SK-N-SH (cell line): ENCODE data around the gene SARS2. TPM values are rescaled to one million over a fixed set of nuclear protein-coding genes. Genes with fewer than 3 reads are reported as not detected.
"Not testable (repeated sequence)": the region's sequence is repeated elsewhere in the genome, so short reads cannot be mapped to it uniquely, and the experiment has no call there.

Source experiments
- CTCF ChIA-PET: fragments of 300-600, 350-600 bp; formaldehyde crosslinking; extraction: SDS; loops from one replicate; lab custom pipeline; 2021; lab: Yijun Ruan, JAX
- POLR2A ChIA-PET: fragments of 350-600 bp; sonication (Branson Sonifier 250); formaldehyde crosslinking; extraction: SDS; loops from one replicate; lab custom pipeline; 2020; ENCODE audit warnings: antibody characterized with exemption, inconsistent platforms; lab: Yijun Ruan, JAX
- DNase-seq: peaks from one replicate; pipeline ENCODE4 v3.0.0; 2012
- H2AFZ ChIP-seq: fragments of 200-600 bp; sonication (generic); 2 replicates; pipeline ENCODE4 v1.8.1; 2016; ENCODE audit warnings: antibody characterized with exemption, mild to moderate bottlenecking, low read depth
- H3F3A ChIP-seq: fragments of 200-600 bp; sonication (generic); replicated peaks from 2 replicates; pipeline ENCODE3; 2016; ENCODE audit warnings: antibody characterized with exemption, mild to moderate bottlenecking; ENCODE audit not compliant: insufficient read depth
- H3K27ac ChIP-seq, 2 experiments: fragments of 200-500 bp in 1 of 2; fragments of 200-600 bp in 1 of 2; sonication (Bioruptor generic) in 1 of 2; sonication (generic), shearing (Covaris generic) in 1 of 2; 2 replicates each; pipeline versions ENCODE4 v1.5.1 to v1.6.1; 2014 to 2016; ENCODE audit warnings: low read depth in 2 of 2, inconsistent platforms in 1 of 2, low read length in 1 of 2, mild to moderate bottlenecking in 1 of 2, mixed read lengths in 1 of 2
- H3K27me3 ChIP-seq: fragments of 200-600 bp; sonication (generic), shearing (Covaris generic); 2 replicates; pipeline ENCODE4 v1.6.1; 2016; ENCODE audit warnings: mixed run types; ENCODE audit not compliant: insufficient read depth
- H3K36me3 ChIP-seq, 2 experiments: fragments of 200-500 bp in 1 of 2; fragments of 200-600 bp in 1 of 2; sonication (Bioruptor generic) in 1 of 2; sonication (generic) in 1 of 2; replicated peaks in 1 of 2; 2 replicates each; pipeline versions ENCODE3 to v1.5.1; 2014 to 2016; ENCODE audit warnings: low read length in 1 of 2, mild to moderate bottlenecking in 1 of 2; ENCODE audit not compliant: insufficient read depth in 2 of 2, control insufficient read depth in 1 of 2
- H3K4me1 ChIP-seq, 2 experiments: fragments of 200-500 bp in 1 of 2; fragments of 200-600 bp in 1 of 2; sonication (Bioruptor generic) in 1 of 2; sonication (generic), shearing (Covaris generic) in 1 of 2; 2 replicates each; pipeline versions ENCODE4 v1.5.1 to v1.6.1; 2014 to 2016; ENCODE audit warnings: low read depth in 1 of 2, low read length in 1 of 2, mixed run types in 1 of 2; ENCODE audit not compliant: insufficient read depth in 2 of 2, control insufficient read depth in 1 of 2
- H3K4me2 ChIP-seq: fragments of 200-600 bp; sonication (generic), shearing (Covaris generic); 2 replicates; pipeline ENCODE4 v1.6.1; 2017; ENCODE audit warnings: mixed run types
- H3K4me3 ChIP-seq, 2 experiments: fragments of 200-500 bp in 1 of 2; fragments of 200-600 bp in 1 of 2; sonication (Bioruptor generic) in 1 of 2; sonication (generic), shearing (Covaris generic) in 1 of 2; 2 replicates each; pipeline versions ENCODE4 v1.5.1 to v1.8.1; 2014 to 2016; ENCODE audit warnings: low read depth in 2 of 2, inconsistent platforms in 1 of 2, low read length in 1 of 2, mild to moderate bottlenecking in 1 of 2, mixed read lengths in 1 of 2, moderate library complexity in 1 of 2
- H3K79me2 ChIP-seq: fragments of 200-600 bp; sonication (generic); 2 replicates; pipeline ENCODE4 v1.8.1; 2017; ENCODE audit warnings: mild to moderate bottlenecking; ENCODE audit not compliant: insufficient read depth
- H3K9ac ChIP-seq: fragments of 200-600 bp; sonication (generic); 2 replicates; pipeline ENCODE4 v1.6.1; 2017; ENCODE audit warnings: mixed run types
- H3K9me2 ChIP-seq: fragments of 200-600 bp; sonication (generic); 2 replicates; pipeline ENCODE4 v1.6.1; 2017; ENCODE audit warnings: mixed run types
- H3K9me3 ChIP-seq: fragments of 200-600 bp; sonication (generic); 2 replicates; pipeline ENCODE4 v1.6.1; 2017; ENCODE audit warnings: mixed run types, mild to moderate bottlenecking, moderate library complexity
- H4K20me1 ChIP-seq: fragments of 200-600 bp; sonication (generic); 2 replicates; pipeline ENCODE4 v1.6.1; 2017; ENCODE audit warnings: mild to moderate bottlenecking, mixed run types; ENCODE audit not compliant: insufficient read depth
- EZH2phosphoT487 ChIP-seq: fragments of 200-600 bp; sonication (generic); IDR thresholded peaks from 2 replicates; pipeline ENCODE4 v1.6.1; 2017; ENCODE audit warnings: low read depth, mixed run types, mild to moderate bottlenecking, antibody characterized with exemption, moderate library complexity, borderline replicate concordance
- JUND ChIP-seq: IDR thresholded peaks from 2 replicates; pipeline ENCODE4 v1.4.0; 2012
- MXI1 ChIP-seq: IDR thresholded peaks from 2 replicates; pipeline ENCODE4 v1.6.1; 2012; ENCODE audit warnings: mild to moderate bottlenecking, low read depth, low read length, improper control_type of control experiment
- NFIC ChIP-seq: IDR thresholded peaks from 2 replicates; pipeline ENCODE4 v1.4.0; 2012; ENCODE audit warnings: borderline replicate concordance
- RAD21 ChIP-seq: IDR thresholded peaks from 2 replicates; pipeline ENCODE4 v1.6.1; 2012; ENCODE audit warnings: mild to moderate bottlenecking, low read length
- RCOR1 ChIP-seq: fragments of 150-350 bp; IDR thresholded peaks from 2 replicates; pipeline ENCODE4 v1.6.1; 2017; ENCODE audit warnings: antibody characterized with exemption, low read length
- TEAD4 ChIP-seq: IDR thresholded peaks from 2 replicates; pipeline ENCODE4 v1.4.0; 2012; ENCODE audit warnings: mild to moderate bottlenecking, borderline replicate concordance; ENCODE audit not compliant: insufficient read depth
- USF2 ChIP-seq: fragments of 150-350 bp; IDR thresholded peaks from 2 replicates; pipeline ENCODE4 v1.6.1; 2017; ENCODE audit warnings: antibody characterized with exemption, low read length, low read depth, borderline replicate concordance
- YY1 ChIP-seq: IDR thresholded peaks from 2 replicates; pipeline ENCODE4 v1.4.0; 2012; ENCODE audit warnings: low read depth, mild to moderate bottlenecking
- WGBS: methylation state at CpG from one replicate; pipeline ENCODE4 v1.1.6; 2017; ENCODE audit warnings: low lambda C conversion rate; 5-methylcytosine and 5-hydroxymethylcytosine counted together
- polyA plus RNA-seq, 3 experiments: library from polyadenylated mRNA; depleted of rRNA; stranded (reverse); fragments of >200 nt; gene quantifications; 2 replicates each; pipeline ENCODE4 v1.2.3, GENCODE V29; 2012

The SARS2 gene
- polyA plus RNA-seq, 1 of the 3 experiments (the other 2 are of a cell fraction) = 36.5 TPM

- TF ChIP-seq USF2 (no peak), MXI1 (no peak), TEAD4 (no peak)
These were observed 52.6 kb downstream of the SARS2 start, which contains the start of gene RINL (continued) for GRCh38 chr19:38877781-38878574.

DNA sequence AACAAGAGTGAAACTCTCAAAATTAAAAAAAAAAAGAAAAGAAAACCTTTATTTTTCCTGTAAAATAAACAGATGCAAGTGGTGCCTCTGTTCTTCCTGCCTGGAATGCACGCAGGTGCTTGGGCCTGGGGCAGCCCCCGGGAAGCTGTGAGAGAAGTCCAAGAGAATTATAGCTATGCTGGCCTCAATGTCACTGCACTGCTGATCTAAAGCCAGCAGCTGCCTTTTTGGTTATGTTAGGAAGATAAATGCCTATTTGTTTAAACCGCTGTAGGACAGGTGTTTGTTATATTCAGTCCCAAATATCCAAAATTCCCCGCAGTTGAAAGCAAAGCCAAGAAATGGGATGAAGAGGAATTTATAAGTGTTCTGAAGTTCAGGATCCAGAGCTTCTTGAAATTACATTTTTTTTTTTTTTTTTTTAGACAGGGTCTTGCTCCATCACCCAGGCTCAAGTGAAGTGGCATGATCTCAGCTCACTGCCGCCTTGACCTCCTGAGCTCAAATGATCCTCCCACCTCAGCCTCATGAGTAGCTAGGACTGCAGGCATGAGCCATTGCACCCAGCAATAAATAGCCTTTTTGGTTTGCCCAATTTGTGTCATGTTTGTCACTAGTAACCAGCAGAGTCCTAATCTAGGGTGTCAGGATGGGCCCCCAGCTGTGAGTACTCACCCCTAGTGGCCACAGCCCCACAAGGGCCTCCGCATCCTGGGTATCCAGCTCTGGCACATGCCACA, 54.7 kb downstream of the SARS2 start:
- Histone ChIP-seq H3K4me2 (no peak overlapping the region), H3K4me1 (peaks cover 0 to 12% of the 10 kb centered on the region in 2 experiments; a peak in 1 of 4 replicates), H3K36me3 (no peaks in the 10 kb centered on the region), H3K4me3 (no peak overlapping the region), H4K20me1 (no peaks in the 10 kb centered on the region), H3K27ac (no peak overlapping the region), H3F3A (no peaks in the 10 kb centered on the region), H3K9me3 (no peaks in the 10 kb centered on the region), H3K27me3 (no peaks in the 10 kb centered on the region), H3K9me2 (no peaks in the 10 kb centered on the region), H3K79me2 (no peaks in the 10 kb centered on the region), H3K9ac (no peak overlapping the region), H2AFZ (no peak overlapping the region)
- CTCF ChIA-PET = interaction anchor here (0.6 to 5.5 kb wide), 4 partner anchors 12 to 54 kb away, joined by 3 to 39 read pairs (median 5); partner anchors contain the start of genes MRPS12 and SARS2
- WGBS = 87% methylated on average over 6 of the region's 6 CpGs
- DNase-seq = peak; percentile 21
- TF ChIP-seq MXI1 = no peak
- TF ChIP-seq EZH2phosphoT487 = no peak
- no peak for TF ChIP-seq RAD21
- no peak for TF ChIP-seq NFIC
- TF ChIP-seq RCOR1 = no peak
- no peak for TF ChIP-seq JUND
- no peak for TF ChIP-seq YY1
- POLR2A ChIA-PET = no interaction called here

DNA sequence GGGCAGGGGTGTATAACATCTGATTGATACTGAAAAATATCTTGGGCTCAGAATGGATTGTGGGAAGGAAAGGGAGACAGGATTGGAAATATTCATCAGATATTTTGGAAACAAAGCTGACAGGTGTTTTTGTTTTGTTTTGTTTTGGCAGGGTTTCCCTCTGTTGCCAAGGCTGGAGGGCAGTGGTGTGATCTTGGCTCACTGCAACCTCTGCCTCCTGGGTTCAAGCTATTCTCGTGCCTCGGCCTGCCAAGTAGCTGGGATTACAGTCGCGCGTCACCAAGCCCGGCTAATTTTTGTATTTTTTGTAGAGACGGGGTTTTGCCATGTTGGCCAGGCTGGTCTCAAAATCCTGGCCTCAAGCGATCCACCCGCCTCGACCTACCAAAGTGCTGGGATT, 57.2 kb downstream of the SARS2 start:
- H3K9me3 ChIP-seq, H3K79me2 ChIP-seq, H3F3A ChIP-seq, H3K9ac ChIP-seq, H2AFZ ChIP-seq, H3K36me3 ChIP-seq, H3K4me2 ChIP-seq, POLR2A ChIA-PET, H3K27ac ChIP-seq, H3K9me2 ChIP-seq, H4K20me1 ChIP-seq, H3K27me3 ChIP-seq, H3K4me3 ChIP-seq, DNase-seq: not testable (repeated sequence)
- CTCF ChIA-PET = interaction anchor here (0.6 to 5.5 kb wide), 2 partner anchors 14 to 1650 kb away, joined by 4 to 39 read pairs; no protein-coding TSS in a partner anchor
- H3K4me1 ChIP-seq = peaks cover 0 to 22% of the 10 kb centered on the region in 2 experiments; a peak in 1 of 4 replicates
- 91% methylated on average over 10 of the region's 10 CpGs for WGBS
